Upper lobe of left lung (tissue), 6 donors: Measurements from ENCODE around the gene ATP5MK. TPM values are rescaled to one million over a fixed set of nuclear protein-coding genes. Genes with fewer than 3 reads are reported as not detected.
"Not testable (repeated sequence)": the region's sequence is repeated elsewhere in the genome, so short reads cannot be mapped to it uniquely, and the experiment has no call there.

Source experiments
- ATAC-seq, 2 donors: fragments of 200-7000 bp; cut with Tn5 transposase; one replicate each; pipeline ENCODE4 v1.9.1; 2022; ENCODE audit warnings: mild to moderate bottlenecking in 2 of 2, moderate library complexity in 2 of 2; ENCODE audit not compliant: low FRiP score in 2 of 2
- DNase-seq, 2 donors: peaks; one replicate each; pipeline ENCODE4 v3.0.0-alpha.2; 2019 to 2020
- H3K27ac ChIP-seq, 4 donors: fragments of 200-600 bp; sonication (generic); one replicate each; pipeline ENCODE4 v1.5.1; 2016 to 2019
- H3K27me3 ChIP-seq, 4 donors: fragments of 200-600 bp; sonication (generic); one replicate each; pipeline ENCODE4 v1.5.1; 2017 to 2019
- H3K36me3 ChIP-seq, 4 donors: fragments of 200-600 bp; sonication (generic); one replicate each; pipeline ENCODE4 v1.5.1; 2016 to 2019
- H3K4me1 ChIP-seq, 4 donors: fragments of 200-600 bp; sonication (generic); one replicate each; pipeline ENCODE4 v1.5.1; 2018 to 2019
- H3K4me3 ChIP-seq, 4 donors: fragments of 200-600 bp; sonication (generic); one replicate each; pipeline ENCODE4 v1.5.1; 2017 to 2019; ENCODE audit warnings: mild to moderate bottlenecking in 2 of 4, moderate library complexity in 1 of 4
- H3K9me3 ChIP-seq, 4 donors: fragments of 200-600 bp; sonication (generic); one replicate each; pipeline ENCODE4 v1.5.1; 2018 to 2019
- CTCF ChIP-seq, 6 experiments: fragments of 450-650 bp in 4 of 6; fragments of 200-600 bp in 2 of 6; sonication (generic) in 2 of 6; IDR thresholded peaks; one replicate each; pipeline ENCODE4 v1.5.1; 2016 to 2019; ENCODE audit warnings: antibody characterized with exemption in 6 of 6
- EP300 ChIP-seq, 4 donors: sonication (generic); formaldehyde crosslinking; IDR thresholded peaks; one replicate each; pipeline ENCODE4 v1.5.1; 2017; ENCODE audit warnings: antibody characterized with exemption in 4 of 4, control low read depth in 2 of 4
- POLR2A ChIP-seq, 4 donors: fragments of 450-650 bp; IDR thresholded peaks; one replicate each; pipeline ENCODE4 v1.5.1; 2016 to 2017; ENCODE audit warnings: antibody characterized with exemption in 4 of 4, mild to moderate bottlenecking in 2 of 4
- POLR2AphosphoS5 ChIP-seq, 2 donors: sonication (generic); formaldehyde crosslinking; IDR thresholded peaks; one replicate each; pipeline ENCODE4 v1.5.1; 2017; ENCODE audit warnings: antibody characterized with exemption in 2 of 2
- WGBS, 2 donors: methylation state at CpG; one replicate each; pipeline ENCODE4 v1.1.5; 2017 to 2018; 5-methylcytosine and 5-hydroxymethylcytosine counted together
- total RNA-seq, 6 donors: library from RNA; depleted of rRNA in 4 of 6; stranded (reverse); fragments of >200 nt in 4 of 6; gene quantifications; one replicate each; pipeline versions ENCODE4 v1.1.0 to v1.2.1, GENCODE V29; 2016 to 2021
- donor health status: DM: no; HTN: no; CAD: no; lungs with moderate emphysema.
- donor health status: DM: no; HTN: yes; CAD: no; lungs with severe emphysema.

ATP5MK gene
- total RNA-seq, 6 donors from 2014 or later = 5.1 to 218 (median 164) TPM

- H3K27me3 ChIP-seq = no peaks in the 10 kb centered on the region
- H3K27ac ChIP-seq = peak within 1 kb of the TSS; percentile 87 to 93 (median 90)
- H3K4me1 ChIP-seq = peaks cover 6 to 19% (median 14%) of the 10 kb centered on the region in 4 donors
- TF ChIP-seq EP300 (IDR thresholded peaks at IDR 0.05) = no peak
- TF ChIP-seq POLR2AphosphoS5 (IDR thresholded peaks at IDR 0.05) = peak; percentile 89 to 98
- peak; percentile 21 to 98 (median 62) for TF ChIP-seq POLR2A (IDR thresholded peaks at IDR 0.05)
- TF ChIP-seq CTCF (IDR thresholded peaks at IDR 0.05) = peak in 3 of 6 experiments; percentile 11 to 30 (median 27)
- DNase-seq (peak; percentile 93 to 95), ATAC-seq (peak; percentile 94 to 97)
- WGBS, 2 donors = 0% methylated on average over 39 to 58 of the region's 81 CpGs
- peak within 1 kb of the TSS; percentile 87 to 100 (median 98) for H3K4me3 ChIP-seq
- peaks cover 0 to under 1% (median 0%) of the 10 kb centered on the region in 4 donors for H3K36me3 ChIP-seq
- H3K9me3 ChIP-seq = no peaks in the 10 kb centered on the region
Observed at GRCh38 chr10:103367782-103368518, 28.3 kb downstream of the ATP5MK start, which contains the start of gene TAF5. TSS of gene TAF5 (plus strand) at chr10:103367976. CDS start at chr10:103367990, 14 bp downstream.

GRCh38 chr10:103367379-103367781 is 28.9 kb downstream of the ATP5MK start:
- peak overlapping the region; percentile 87 to 93 (median 90) for H3K27ac ChIP-seq

GRCh38 chr10:103360791-103361190 is 35.5 kb downstream of the ATP5MK start:
- not testable (repeated sequence) for H3K36me3 ChIP-seq, H3K27ac ChIP-seq, DNase-seq, H3K9me3 ChIP-seq, ATAC-seq, H3K4me1 ChIP-seq, H3K4me3 ChIP-seq, H3K27me3 ChIP-seq
- 92 to 98% methylated on average over 9 of the region's 9 CpGs for WGBS, 2 donors

More at GRCh38 chr10:103367379-103367781, 28.9 kb downstream of the ATP5MK start:
- H3K4me1 ChIP-seq = peaks cover 6 to 19% (median 14%) of the 10 kb centered on the region in 4 donors
- no peaks in the 10 kb centered on the region for H3K27me3 ChIP-seq
- peak overlapping the region; percentile 87 to 100 (median 98) for H3K4me3 ChIP-seq
- no peak for DNase-seq
- no peak for TF ChIP-seq CTCF (IDR thresholded peaks at IDR 0.05)
- no peak for TF ChIP-seq POLR2A (IDR thresholded peaks at IDR 0.05)
- TF ChIP-seq POLR2AphosphoS5 (IDR thresholded peaks at IDR 0.05) = no peak
- no peak for TF ChIP-seq EP300 (IDR thresholded peaks at IDR 0.05)
- H3K9me3 ChIP-seq = no peaks in the 10 kb centered on the region
- ATAC-seq = no peak
- H3K36me3 ChIP-seq = no peaks in the 10 kb centered on the region
- 56 to 61% methylated on average over 10 of the region's 10 CpGs for WGBS, 2 donors

GRCh38 chr10:103359493-103359892 is 36.8 kb downstream of the ATP5MK start:
- not testable (repeated sequence) for H3K36me3 ChIP-seq, H3K27me3 ChIP-seq, H3K4me1 ChIP-seq, ATAC-seq, DNase-seq, H3K27ac ChIP-seq, H3K4me3 ChIP-seq, H3K9me3 ChIP-seq
- WGBS, 2 donors = 90 to 94% methylated on average over 4 of the region's 4 CpGs

- Histone ChIP-seq H3K27me3 (no peaks in the 10 kb centered on the region), H3K9me3 (no peaks in the 10 kb centered on the region), H3K4me1 (peaks cover 0 to 6% (median 2%) of the 10 kb centered on the region in 4 donors), H3K4me3 (no peak overlapping the region), H3K27ac (no peak overlapping the region), H3K36me3 (no peaks in the 10 kb centered on the region)
- 80 to 81% methylated on average over 5 of the region's 5 CpGs for WGBS, 2 donors
- no peak for ATAC-seq
- TF ChIP-seq POLR2AphosphoS5 (IDR thresholded peaks at IDR 0.05) = no peak
- TF ChIP-seq EP300 (IDR thresholded peaks at IDR 0.05) = no peak
- TF ChIP-seq POLR2A (IDR thresholded peaks at IDR 0.05) = no peak
- TF ChIP-seq CTCF (IDR thresholded peaks at IDR 0.05) = no peak
- no peak for DNase-seq
Observed at GRCh38 chr10:103355906-103356599, 40.2 kb downstream of the ATP5MK start.

GRCh38 chr10:103354567-103354966 is 41.7 kb downstream of the ATP5MK start:
- WGBS, 2 donors = 95 to 96% methylated on average over 4 of the region's 4 CpGs
- DNase-seq = not testable (repeated sequence)

More at GRCh38 chr10:103354567-103354966, 41.7 kb downstream of the ATP5MK start:
- peaks cover 5 to 15% (median 8%) of the 10 kb centered on the region in 4 donors for H3K4me1 ChIP-seq
- ATAC-seq, H3K9me3 ChIP-seq, H3K4me3 ChIP-seq, H3K36me3 ChIP-seq, H3K27me3 ChIP-seq, H3K27ac ChIP-seq: not testable (repeated sequence)
